GM19395 (cell line): ENCODE data around the gene PLXNC1.
A peak's percentile ranks its signal among the peaks of the same experiment; 100 is the strongest.

Source experiments
- ATAC-seq: cut with Tn5 transposase; IDR thresholded peaks from one replicate; pipeline ENCODE4 v1.9.1; 2021; ENCODE audit warnings: mild to moderate bottlenecking, moderate library complexity; ENCODE audit not compliant: unreplicated experiment

PLXNC1 gene

GRCh38 chr12:94133964-94134795 is 14.2 kb upstream of the PLXNC1 start:
- peak; percentile 68 for ATAC-seq

- no peak for ATAC-seq
These were observed 12.5 kb upstream of the PLXNC1 start for GRCh38 chr12:94135896-94136295.

DNA sequence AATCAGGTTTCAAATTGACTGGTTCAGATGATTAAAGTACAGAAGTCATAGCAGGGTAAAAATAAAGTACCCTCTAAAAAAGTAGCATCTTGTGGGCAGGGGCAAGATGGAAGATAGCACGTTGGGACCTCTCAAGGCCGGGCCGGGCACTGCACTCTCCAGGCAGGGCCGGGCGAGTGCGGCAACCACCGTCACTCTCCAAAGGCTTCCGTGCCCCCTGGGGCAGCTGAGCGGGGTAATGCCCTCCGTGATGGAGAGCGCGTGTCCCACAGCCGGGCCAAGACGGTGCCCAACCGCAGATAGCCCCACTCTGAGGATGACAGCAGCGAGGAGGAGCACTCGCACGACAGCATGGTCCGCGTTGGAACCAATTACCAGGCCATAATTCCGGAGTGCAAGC is 8.6 kb upstream of the PLXNC1 start:
- ATAC-seq, result no peak

- ATAC-seq, result no peak
These were observed 7.8 kb upstream of the PLXNC1 start for GRCh38 chr12:94140556-94140955.

GRCh38 chr12:94141004-94141764 is 7.2 kb upstream of the PLXNC1 start:
- ATAC-seq, result no peak

DNA sequence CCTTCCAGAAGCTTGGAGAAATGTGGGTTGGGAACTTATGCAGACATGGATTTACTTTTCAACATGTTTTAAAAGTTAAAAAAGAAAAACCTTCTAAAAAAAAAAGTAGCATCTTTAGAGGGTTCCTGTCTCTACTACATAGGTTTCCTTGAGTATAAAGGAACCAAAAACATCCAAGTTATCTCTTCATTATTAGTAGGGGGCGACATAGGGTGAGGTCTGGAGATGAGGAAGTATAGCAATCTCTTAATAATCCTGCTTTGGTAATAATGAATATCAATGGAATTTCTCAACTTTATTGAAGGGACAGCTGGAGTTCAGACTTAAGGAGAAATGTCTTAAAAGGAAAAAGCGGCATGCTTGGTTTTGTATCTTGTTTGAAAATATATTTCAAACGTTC is 6.5 kb upstream of the PLXNC1 start:
- no peak for ATAC-seq

- no peak for ATAC-seq
These were observed 4.9 kb upstream of the PLXNC1 start for GRCh38 chr12:94143438-94143837.

GRCh38 chr12:94143951-94144350 is 4.4 kb upstream of the PLXNC1 start:
- no peak for ATAC-seq

GRCh38 chr12:94144781-94145180 is 3.6 kb upstream of the PLXNC1 start:
- ATAC-seq, result no peak

- ATAC-seq, result no peak
These were observed 3.0 kb upstream of the PLXNC1 start for GRCh38 chr12:94145191-94145983.

DNA sequence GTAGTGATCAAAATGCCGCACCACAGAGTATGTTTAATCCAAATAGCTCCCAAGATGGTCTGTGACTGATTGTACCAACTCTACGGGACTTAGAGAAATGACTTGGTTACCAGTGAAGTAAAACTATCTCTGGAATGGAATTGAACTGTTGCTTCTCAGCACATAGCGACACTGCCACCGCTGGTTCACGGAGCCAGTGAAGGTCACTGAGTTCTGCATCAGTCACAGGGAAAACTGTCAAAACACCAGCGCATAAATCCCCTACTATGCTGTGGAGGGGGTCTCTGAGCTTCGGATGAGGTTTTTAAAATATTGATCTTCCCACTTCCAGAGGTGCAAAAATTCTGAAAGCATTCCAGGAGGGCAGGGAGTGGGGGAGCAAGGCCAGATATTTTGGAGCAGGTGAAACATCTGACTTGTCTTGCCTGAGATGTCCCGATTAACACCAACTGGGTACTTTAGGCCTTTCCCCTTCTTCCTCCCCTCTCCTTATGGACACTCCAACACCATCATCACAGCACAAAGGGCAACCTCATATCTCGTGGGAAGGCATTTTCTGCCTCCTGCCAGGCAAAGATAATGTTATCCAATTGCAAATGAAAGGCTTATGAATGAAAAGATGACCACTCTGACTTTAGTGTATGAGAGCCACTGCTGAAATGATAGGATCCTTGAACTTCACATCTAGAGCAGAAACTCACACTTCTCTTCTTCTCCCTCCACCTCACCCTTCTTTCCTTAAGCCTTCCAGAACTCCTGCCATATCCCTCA is 2.0 kb upstream of the PLXNC1 start:
- no peak for ATAC-seq

GRCh38 chr12:94147387-94147990 is 888 bp upstream of the PLXNC1 start:
- ATAC-seq, result no peak

DNA sequence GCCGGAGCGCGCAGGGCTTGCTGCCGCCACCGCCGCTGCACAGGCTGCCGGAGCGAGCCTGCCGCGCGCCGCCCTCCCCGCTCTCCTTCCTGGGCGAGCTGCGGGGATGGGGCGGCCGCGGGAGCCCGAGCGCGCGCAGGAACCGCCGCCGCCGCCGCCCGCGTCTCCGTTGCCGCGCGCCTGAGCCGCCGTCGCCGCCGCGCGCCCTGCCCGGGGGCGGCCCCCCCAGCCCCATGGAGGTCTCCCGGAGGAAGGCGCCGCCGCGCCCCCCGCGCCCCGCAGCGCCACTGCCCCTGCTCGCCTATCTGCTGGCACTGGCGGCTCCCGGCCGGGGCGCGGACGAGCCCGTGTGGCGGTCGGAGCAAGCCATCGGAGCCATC is 352 bp downstream of the PLXNC1 start:
- ATAC-seq, result peak; percentile 13

GRCh38 chr12:94149119-94149780 is 873 bp downstream of the PLXNC1 start:
- peak; percentile 33 for ATAC-seq

DNA sequence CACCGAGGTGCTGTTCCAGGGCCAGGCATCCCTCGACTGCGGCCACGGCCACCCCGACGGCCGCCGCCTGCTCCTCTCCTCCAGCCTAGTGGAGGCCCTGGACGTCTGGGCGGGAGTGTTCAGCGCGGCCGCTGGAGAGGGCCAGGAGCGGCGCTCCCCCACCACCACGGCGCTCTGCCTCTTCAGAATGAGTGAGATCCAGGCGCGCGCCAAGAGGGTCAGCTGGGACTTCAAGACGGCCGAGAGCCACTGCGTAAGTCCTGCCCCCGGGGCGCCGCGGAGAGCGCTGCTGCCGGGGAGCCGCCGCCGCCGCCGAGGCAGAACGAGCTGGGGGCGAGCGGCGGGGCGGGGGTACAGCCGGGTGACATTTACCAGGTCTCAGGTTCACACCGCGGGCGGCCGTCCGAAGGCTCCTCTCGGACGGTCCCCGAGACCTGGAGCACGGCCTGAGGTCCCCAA is 1.4 kb downstream of the PLXNC1 start:
- ATAC-seq, result peak; percentile 2

DNA sequence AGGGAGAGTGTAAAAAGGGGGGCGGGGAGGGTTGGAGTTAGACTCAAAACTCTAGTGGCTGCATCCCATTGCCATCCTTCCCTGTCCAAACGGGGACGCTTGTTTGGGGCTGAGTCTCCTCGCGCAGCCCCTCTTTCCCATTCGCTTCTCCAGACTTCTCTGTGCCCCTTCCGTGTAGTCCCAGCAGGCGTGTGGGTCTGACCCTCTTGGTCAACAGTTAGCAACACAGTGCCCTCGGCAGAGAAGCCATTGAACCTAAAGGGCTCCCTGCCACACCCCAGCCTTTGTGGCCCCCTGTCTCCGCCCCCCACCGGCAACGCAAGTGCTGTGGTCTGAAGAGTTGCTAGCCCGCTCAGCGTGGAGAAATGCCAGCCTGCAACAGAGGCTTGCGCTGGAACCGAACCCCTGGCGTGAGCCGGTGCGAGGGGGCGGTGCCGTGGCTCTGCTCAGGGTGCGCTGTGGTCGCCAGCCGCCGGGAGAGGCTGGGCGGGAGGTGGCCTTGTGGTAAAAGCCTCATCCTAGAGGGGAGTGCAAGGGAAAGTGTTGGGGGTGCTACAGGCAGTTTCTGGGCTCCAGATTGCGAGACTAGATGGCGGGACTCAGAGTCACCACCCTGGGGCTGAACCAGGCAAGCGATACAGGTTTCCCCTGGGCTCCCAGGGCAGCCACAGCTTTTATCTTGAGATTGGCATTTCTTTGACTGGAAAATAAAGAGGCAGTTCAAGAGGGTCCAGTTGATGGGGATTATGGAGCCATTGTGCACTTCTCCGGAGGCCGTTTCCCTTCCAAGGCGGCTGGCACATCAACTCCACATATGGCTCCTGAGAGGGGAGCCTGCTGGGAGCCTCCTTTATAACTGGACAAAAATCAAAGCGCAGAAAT is 2.1 kb downstream of the PLXNC1 start:
- ATAC-seq, result no peak

DNA sequence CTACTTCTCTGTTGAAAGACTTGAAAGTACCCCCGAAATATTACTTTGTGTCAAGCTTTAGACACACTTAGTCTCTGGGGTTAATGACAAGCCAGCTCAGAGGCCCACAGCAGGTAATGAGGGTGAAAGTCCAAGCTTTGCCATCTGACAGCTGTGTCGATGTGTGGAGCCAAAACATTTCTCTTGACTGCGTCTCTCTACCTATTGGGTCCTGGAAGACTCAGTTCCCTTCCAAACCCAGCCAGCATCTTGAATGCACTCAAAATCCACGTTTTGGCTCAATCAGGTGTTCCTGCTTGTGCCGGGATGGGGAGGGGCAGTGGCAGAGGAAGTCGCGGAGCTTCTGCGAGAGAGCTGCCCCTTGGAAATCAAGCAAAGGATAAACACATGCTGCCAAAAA is 3.2 kb downstream of the PLXNC1 start:
- ATAC-seq, result no peak

GRCh38 chr12:94152292-94153078 is 4.1 kb downstream of the PLXNC1 start:
- ATAC-seq, result no peak
